Epithelial cell of proximal tubule (primary cell): Measurements from ENCODE around the gene CHMP6. TPM values are rescaled to one million over a fixed set of nuclear protein-coding genes. Genes with fewer than 3 reads are reported as not detected.

Source experiments
- DNase-seq: peaks from one replicate; pipeline ENCODE4 v3.0.0-alpha.2; 2011; ENCODE audit warnings: low read depth
- H3K4me3 ChIP-seq: 2 replicates; pipeline ENCODE4 v1.5.1; 2011; ENCODE audit warnings: low read depth, mild to moderate bottlenecking, low read length
- total RNA-seq: library from RNA; depleted of rRNA; stranded (reverse); fragments of >200 nt; gene quantifications from 2 replicates; pipeline ENCODE4 v1.2.3, GENCODE V29; 2015
- TF ChIP-seq, protein P1 (sequence below): conservative IDR thresholded peaks from 2 replicates; pipeline ENCODE4 v1.5.1; 2012; ENCODE audit warnings: low read depth, mild to moderate bottlenecking, low read length

CHMP6 gene
- total RNA-seq, 1 donor from 2014 or later = 32.6 TPM

DNA sequence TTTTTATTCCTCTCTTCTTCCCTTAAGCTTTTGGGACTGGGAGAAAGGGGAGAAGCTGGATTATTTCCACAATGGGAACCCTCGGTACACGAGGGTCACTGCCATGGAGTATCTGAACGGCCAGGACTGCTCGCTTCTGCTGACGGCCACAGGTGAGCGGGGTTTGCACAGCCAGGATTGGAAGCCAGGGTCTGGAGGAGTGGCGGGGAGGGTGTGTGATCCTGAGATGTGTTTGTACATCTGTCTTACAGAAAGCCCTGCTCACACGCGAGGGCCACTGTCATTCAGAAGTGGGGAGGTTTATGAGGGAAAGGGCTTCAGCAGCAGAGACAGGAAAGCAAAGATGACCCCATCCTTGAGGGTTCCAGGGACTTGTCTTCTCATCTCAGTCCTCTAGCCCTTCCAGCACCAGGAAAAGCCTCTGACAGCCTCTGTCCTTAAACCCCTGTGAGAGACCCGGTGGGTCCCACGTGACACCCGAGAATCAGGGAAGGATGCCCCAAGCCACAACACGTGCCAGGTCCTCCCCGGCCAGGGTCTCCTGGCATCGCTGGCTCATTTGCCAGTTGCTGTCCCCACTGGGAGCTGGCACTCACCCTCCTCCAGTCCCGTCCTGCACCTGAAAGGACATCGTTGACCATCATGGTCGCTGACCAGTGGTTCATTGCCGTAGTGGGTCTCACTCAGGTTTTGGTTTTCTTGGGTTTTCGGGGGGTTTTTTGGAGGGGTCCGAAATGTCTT, 44.3 kb upstream of the CHMP6 start:
- H3K4me3 ChIP-seq = no peak overlapping the region
- DNase-seq = no peak
- TF ChIP-seq, protein P1, sequence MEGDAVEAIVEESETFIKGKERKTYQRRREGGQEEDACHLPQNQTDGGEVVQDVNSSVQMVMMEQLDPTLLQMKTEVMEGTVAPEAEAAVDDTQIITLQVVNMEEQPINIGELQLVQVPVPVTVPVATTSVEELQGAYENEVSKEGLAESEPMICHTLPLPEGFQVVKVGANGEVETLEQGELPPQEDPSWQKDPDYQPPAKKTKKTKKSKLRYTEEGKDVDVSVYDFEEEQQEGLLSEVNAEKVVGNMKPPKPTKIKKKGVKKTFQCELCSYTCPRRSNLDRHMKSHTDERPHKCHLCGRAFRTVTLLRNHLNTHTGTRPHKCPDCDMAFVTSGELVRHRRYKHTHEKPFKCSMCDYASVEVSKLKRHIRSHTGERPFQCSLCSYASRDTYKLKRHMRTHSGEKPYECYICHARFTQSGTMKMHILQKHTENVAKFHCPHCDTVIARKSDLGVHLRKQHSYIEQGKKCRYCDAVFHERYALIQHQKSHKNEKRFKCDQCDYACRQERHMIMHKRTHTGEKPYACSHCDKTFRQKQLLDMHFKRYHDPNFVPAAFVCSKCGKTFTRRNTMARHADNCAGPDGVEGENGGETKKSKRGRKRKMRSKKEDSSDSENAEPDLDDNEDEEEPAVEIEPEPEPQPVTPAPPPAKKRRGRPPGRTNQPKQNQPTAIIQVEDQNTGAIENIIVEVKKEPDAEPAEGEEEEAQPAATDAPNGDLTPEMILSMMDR = no peak

DNA sequence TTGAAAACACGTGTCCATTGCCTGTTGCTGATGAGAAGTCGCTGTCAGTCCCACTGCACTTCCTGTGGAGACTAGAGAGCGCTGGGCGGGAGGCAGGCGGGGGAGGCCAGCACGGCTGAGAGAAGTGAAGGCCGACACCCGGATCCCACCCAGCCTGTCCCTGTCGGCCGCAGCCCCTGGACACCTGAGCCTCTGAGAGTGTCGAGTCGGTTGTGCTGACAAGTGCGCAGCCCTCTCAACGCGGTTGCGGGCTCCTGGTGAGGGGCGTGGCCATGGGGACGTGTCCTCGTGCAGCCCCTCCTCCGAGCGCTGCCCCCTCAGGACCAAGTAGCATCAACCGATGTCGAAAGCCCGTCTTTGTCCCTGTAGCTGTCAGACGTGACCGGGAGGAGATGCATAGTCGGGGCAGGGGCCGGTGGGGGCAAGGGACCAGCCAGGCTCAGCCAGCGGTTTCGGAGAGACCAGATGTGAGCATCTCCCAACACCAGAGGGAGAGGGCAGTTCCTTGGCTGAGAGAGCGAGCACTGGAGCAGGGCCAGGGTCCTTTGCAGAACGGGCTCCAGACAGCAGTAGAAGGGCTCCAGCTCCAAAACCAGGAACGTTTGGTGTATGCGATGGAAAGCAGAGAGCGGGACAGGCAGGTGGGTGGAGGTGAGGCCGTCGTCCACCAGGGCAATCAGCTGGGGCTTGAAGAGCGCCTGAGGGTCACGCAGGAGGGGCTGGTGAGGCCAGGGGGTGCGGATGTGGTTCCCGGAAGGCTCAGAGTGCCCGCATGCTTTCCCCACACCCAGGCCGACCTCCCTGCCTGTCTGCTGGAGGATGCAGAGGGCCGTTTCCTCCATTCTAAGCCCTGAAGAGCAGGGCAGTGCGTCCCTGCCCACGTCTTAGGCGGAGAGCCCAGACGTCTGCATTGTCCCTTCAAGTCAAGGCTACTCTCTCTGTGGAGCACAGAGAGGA, 43.3 kb upstream of the CHMP6 start:
- no peak for DNase-seq
- no peak overlapping the region for H3K4me3 ChIP-seq
- TF ChIP-seq, protein P1 = no peak

DNA sequence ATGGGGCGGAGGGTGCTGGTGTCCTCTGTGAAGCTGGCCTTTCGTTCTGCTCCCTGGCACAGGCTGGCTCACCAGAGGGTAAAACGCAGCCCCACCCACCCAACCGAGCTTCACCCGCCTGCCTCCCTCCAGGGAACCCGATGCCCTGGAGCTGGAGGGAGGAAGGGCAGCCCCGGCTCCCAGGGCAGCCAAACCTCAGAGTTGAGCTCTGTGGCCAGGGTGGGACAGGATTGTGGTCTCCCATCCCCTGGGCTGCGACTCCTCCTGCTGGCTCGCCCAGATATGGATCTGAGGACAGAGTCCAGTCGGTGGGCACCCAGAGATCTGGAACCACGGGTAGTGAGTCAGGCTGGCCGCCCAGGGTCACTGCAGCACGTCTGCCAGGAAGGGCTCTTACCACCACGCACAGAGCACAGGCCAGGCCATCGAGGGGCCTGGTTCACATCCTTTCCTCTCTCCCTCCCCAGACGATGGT, 42.6 kb upstream of the CHMP6 start:
- no peak for DNase-seq
- no peak overlapping the region for H3K4me3 ChIP-seq
- TF ChIP-seq, protein P1 = no peak

DNA sequence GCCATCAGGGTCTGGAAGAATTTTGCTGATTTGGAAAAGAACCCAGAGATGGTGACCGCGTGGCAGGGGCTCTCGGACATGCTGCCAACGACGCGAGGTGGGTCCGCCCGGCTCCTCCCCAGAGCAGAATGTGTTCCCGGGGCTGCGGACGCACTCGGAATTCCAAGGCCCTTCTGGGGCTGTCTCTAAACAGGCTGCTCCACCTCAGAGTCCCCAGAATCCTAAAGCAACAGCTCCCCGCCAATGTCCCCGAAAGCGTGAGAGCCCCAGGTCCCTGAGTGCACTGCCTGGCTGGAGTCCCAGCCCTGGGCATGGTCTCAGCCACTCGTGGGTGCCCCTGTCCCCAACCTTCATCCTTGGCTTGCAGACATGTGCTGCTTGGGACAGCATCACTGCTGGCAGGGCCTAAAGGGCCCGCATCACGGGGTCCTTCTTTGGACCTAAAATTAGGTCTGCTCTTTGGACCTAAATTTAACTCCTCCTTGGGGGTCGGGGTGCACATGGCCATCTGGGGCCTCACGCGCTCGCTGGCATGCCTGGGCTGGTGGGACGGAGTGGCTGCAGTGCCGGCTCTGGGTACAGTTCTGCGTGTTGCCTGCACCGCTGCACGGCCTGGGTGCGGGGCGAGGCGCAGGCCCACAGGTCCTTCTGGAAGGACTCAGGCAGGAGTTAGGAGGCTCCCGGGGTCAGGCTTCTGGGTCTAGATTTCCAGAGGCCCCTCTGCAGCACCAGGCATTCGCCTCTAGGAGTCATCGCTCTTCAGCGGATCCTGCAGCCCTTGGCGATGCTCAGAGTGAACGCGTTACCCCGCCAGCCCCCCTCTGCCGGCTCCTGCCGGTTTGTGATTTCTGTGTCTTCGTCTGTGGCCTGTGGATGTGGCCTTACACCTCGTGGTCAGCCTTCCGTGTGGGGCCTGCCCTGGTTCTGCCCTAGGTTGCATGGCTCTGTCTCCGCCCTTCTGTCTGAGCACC, 41.9 kb upstream of the CHMP6 start:
- H3K4me3 ChIP-seq = no peak overlapping the region

DNA sequence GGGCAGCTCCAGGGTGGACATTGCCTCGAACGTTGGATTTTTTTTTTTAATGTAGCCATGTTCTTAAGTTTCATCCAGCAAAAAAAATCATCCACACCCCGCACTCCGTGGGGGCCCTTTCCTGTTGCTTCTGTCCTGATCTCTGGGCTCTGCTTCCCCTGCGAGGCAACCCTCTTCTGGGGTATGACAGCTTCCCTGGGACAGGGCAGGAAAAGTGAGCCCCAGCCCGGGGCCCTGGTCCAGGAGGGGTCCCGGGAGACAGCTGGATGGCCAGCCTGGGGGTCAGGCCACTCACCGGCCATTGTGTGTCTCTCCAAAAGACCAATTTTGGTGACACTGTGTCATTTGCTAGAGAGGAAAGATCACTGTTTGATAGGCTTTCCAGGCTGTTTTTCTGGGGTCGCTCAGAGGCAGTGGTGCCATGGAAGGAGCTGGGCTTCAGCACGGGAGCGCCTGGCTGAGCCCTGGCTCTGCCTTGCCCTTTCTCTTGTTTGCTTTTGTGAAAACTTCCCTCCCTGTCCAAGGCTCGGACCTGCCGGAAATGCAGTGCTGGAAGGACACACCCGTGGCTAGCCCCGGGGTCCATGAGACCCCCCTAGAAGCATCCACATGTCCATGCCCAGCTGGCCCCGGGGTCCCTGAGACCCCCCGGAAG, 41.0 kb upstream of the CHMP6 start:
- no peak overlapping the region for H3K4me3 ChIP-seq
- no peak for DNase-seq
- TF ChIP-seq, protein P1 = no peak

More for the DNA sequence above, 41.9 kb upstream of the CHMP6 start:
- TF ChIP-seq, protein P1 = no peak
- DNase-seq = no peak
